HG03571 (cell line): ENCODE measurements around the gene BPIFB4.

Experiments used
- ATAC-seq: cut with Tn5 transposase; IDR thresholded peaks from one replicate; pipeline ENCODE4 v1.9.1; 2021; ENCODE audit not compliant: unreplicated experiment

The BPIFB4 gene

GRCh38 chr20:33160681-33161080 lies 81.2 kb downstream of the BPIFB4 start:
- ATAC-seq, result no peak
